ENCODE measurements around the gene MIEF1.

DNA sequence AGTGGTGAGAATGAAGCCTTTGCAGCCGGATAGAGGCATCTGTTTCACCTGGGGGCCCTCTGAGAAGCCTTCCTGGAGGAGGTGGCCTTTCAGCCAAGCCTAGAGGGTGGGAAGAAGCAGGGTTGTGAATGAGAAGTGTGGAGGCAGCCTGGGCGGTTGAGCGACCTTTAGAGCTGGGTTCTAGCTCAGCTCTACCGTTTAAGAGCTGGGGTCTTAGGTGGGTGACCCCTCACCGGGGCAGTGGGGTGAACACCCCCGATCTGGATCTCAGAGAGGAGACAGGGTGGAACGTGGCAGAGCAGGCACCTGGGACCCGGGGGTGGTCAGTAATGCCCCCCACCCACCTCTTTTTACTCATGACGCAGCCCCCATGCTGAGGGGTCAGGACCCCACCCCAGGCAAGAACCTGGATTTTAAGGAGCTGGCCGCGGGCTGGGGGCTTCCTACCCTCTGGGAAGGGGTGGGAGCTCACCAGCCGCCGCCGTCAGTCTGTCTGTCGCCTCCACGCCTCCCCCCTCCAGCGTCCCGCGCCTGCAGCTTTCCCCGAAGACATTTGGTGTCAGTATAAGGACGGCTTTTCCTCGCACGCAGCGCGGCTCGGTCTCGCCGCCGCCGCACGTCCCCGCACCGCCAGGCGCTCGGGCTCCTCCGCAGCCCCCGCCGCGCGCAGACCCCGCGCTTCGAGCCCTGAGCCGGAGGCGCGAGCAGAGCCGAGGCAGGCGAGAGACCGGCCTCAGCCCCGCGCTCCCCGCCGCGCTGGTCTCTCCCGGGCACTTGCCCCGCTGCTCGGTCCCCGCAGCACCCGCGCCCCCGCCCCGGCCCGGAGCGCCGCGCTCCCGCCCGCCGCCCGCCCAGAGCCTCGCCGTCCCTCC, 55.1 kb downstream of the MIEF1 start:
- TF ChIP-seq POLR2A (IDR thresholded peaks at IDR 0.05) = no peak
- TF ChIP-seq, protein P1, sequence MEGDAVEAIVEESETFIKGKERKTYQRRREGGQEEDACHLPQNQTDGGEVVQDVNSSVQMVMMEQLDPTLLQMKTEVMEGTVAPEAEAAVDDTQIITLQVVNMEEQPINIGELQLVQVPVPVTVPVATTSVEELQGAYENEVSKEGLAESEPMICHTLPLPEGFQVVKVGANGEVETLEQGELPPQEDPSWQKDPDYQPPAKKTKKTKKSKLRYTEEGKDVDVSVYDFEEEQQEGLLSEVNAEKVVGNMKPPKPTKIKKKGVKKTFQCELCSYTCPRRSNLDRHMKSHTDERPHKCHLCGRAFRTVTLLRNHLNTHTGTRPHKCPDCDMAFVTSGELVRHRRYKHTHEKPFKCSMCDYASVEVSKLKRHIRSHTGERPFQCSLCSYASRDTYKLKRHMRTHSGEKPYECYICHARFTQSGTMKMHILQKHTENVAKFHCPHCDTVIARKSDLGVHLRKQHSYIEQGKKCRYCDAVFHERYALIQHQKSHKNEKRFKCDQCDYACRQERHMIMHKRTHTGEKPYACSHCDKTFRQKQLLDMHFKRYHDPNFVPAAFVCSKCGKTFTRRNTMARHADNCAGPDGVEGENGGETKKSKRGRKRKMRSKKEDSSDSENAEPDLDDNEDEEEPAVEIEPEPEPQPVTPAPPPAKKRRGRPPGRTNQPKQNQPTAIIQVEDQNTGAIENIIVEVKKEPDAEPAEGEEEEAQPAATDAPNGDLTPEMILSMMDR (IDR thresholded peaks at IDR 0.05 in 4 of 5, conservative IDR thresholded peaks at IDR 0.05 in 1 of 5) = no peak

Measured in gastrocnemius medialis (tissue), 4 donors.